HTERT RPE-1 (cell line): Measurements from ENCODE around the gene JOSD2.

Experiments
- in situ Hi-C: fragments of 300-500 bp; cut with MboI; formaldehyde crosslinking; loops from 4 replicates; pipeline ENCODE4 v1.14.3; 2020; ENCODE audit warnings: low sequenced_read_pairs

Gene JOSD2

DNA sequence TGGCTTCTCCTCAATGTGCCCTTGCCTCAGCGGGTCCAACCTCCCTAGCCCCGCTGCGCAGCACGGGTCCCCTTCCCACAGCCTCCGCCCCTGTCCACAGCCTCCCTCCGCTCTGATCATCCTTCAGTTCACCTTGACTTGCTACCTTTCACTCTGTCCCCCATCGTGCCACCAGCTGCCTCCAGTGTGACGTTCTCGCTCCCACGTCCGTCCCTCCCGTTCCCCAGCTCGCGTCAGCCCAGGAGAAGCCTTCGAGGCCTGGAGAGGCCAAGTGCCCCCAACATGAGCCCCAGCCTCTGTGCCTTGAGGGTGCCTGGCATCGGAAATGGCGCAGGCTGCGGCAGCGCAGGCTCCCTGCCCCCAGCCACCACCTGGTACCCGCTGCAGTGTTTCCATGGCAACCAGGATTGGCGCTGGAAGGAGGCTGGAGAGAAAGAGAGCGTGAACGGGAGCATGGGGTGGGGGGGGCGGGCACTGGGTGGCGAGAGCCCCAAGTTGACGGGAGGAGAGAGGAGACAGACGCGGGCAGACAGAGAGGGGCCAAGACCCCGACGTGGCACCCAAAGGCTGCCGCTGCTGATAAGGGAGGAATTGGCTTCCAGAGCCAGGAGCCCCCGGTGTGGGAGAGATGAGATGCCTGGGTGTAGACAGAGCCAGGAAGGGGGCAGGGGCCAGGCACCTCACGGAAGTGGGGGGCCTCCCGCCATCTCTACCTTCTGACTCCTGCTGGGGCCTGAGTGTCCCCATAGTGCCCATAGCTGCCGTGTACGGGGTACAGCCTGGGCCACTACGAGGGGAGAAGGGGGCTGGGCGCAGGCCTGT, 3.6 kb upstream of the JOSD2 start:
- in situ Hi-C loops, result no loop called here

DNA sequence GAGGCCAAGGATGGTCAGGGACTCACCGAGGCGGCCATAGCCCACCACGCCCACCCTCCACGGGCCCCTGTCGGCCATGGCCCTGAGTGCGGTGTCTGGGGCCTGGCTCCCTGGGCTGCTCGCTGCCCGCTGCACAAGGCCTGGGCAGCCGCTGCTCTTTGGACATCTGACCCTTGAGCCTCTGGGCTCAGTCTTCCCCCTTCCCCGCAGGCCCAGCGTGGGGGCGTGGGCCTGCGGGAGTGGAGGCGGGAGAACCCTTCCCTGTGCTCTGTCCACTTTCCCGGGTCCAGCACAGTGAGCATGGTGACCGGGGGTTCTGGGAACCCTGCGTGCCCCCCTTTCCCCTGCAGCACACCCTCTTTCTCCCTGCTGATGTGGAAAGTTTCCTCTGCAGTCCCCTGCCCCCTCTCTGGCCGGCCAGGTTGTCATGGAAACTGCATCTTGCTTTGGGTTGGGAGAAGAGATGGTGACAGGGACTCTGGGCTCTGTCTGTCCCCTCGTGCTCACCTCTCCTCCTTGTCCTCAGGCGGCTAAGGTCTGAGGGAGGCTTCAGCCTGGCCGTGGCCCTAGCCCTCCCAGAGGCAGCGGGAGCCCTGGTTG, 2.9 kb upstream of the JOSD2 start, which contains the start of gene ASPDH:
Gene ASPDH (minus strand): TSS at position 168 of the 600 bp plus-strand sequence. CDS start 90 bp downstream, at position 78.
- in situ Hi-C loops, result no loop called here

DNA sequence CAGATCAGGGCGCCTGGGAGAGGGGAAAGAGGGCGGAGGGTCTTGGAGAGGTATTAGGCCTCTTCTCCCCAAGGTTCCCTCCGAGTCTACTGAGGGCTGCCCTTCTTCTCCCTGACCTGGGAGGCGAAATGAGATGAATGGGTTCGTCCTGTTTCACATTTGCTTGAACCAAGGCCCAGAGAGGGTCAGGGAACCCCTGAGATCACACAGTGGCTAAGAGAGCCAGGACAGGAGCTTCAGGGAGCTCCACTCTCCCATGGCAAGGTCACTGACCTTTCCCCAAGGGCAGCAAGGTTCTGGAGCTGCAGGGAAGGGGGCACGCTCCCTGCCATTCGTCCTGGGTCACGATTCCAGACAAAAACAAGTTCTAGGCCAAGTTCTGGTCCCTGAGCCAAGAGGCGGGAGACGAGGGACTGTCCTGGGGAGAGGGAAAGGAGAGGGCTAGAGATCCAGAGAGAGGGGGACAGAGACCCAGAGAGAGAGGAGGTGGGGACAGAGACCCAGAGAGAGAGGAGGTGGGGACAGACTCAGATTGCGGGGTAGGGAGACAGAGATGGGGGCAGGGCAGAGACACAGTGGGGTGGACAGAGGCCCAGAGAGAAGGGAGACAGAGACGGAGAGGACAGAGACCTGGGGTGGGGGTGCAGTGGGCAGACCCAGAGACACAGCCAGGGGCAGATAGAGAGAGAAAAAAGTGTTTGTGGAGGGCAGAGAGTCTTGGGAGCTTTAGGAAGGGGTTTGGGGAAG, 2.2 kb upstream of the JOSD2 start:
- in situ Hi-C loops, result no loop called here

DNA sequence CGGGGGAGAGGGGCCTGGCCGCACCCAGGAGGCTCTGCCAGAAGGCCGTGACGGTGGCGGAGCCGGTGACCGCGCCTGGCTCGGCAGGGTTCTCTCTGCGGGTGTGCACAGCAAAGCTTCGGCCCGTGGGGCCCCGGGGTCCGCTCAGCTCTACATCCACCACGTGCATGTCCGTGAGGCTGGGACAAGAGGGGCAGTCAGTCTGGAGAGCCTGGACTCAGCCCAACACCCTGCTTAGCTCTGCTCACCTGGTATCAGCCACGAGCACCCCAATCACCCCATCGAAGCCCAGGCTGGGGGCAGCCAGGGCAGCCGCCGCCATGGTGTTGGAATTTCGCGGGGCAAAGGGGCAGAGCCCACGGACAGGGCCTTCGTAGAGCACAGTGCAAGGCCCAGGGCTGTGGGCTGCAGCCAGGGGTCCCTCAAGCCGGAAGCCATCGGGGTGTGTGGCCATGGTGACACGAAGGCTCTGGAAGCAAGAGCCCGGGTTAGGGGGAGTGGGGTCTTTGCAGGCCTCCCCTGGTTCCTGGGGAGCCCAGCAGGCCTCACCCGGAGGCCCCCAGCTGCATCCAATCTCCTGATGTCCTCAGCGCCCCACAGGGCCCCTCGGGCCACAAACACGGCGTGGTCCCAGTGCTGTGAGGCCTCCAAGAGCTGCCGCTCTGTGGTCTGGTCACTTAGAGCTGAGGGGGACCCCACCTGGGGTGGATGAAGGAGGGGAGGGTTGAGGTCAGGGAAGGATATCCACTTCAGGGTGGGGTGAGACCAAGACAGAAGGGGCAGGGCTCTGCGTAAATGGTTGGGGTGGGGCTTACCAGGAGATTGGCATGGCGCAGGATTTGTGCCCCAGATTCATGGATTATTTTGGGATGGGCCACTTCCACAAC, 1.4 kb upstream of the JOSD2 start:
- in situ Hi-C loops, result no loop called here

DNA sequence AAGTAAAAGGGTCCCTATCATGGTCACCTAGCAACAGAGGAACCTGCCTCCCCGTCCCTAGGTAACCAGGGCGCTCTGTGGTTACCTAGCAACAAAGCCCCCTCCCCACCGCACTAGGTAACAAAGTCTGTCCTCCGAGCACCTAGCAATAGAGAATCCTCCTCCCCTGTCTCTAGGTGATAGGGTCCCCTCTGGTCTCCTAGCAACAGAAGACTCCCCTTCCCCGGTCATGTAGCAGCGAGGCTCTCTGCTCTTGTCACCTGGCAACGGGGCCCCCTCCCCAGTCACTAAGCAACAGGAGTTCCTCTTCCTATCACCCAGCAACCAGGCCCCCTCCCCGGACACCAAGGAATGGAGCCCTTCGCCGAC, 307 bp downstream of the JOSD2 start:
- in situ Hi-C loops, result no loop called here

DNA sequence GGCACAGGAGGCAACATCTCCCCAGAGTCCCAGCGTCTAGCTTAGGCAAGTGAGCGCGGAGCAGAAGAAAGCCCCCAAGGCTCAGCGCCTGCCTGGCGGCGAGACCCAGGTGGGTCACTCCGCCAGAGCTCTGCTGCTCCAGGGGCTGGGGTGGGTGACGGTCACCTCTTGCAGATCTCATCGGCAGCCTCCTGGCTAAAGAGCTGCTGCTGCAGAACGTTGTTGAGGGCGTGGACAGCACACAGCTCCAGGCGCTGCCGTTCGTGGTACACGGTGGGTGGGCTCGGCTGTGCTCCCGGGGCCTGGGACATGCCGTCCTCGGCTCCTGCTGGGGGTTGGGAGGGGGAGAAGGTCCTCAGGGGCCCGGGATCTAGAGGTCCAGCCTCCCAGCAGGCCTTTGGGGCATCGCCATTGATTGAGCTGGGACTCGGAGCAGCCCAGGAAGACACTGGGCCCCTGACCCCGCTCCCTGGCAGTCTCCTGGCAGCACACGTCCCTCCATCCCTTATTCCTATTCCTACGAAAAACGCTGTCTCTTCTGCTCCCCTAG, 795 bp downstream of the JOSD2 start:
- in situ Hi-C loops, result no loop called here

DNA sequence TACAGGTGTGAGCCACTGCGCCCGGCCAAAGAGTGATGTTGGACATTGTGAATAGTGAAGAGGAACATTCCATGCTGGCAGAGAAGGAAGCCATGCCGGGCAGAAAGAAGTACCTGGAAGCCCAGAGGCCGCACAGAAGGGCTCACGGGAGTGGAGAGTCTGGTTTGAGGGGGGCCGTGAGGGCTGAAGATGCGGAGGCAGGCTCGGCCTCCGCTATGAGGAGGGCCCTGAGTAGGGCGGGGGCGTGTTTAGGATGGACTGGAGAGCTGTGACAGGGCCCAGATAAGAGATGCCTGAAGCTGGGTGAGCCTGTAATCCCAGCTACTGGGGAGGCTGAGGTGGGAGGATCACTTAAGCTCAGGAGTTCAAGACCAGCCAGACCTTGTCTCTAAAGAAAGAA, 1.6 kb downstream of the JOSD2 start:
- in situ Hi-C loops, result no loop called here

DNA sequence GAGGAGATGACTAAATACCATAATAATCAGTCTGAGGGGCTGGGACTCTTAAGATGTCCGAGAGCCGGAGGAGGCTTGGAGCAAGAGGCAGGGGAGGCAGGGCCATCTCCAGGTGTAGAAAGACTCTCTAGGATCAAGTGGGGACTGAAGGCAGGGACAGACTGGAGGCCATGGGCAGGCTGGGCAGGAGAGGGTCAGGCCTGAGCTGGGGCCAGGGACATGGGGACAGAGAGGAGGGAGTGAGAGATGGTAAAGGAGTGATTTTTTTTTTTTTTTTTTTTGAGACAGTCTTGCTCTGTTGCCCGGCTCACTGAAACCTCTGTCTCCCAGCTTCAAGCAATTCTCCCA, 2.2 kb downstream of the JOSD2 start:
- in situ Hi-C loops, result no loop called here

DNA sequence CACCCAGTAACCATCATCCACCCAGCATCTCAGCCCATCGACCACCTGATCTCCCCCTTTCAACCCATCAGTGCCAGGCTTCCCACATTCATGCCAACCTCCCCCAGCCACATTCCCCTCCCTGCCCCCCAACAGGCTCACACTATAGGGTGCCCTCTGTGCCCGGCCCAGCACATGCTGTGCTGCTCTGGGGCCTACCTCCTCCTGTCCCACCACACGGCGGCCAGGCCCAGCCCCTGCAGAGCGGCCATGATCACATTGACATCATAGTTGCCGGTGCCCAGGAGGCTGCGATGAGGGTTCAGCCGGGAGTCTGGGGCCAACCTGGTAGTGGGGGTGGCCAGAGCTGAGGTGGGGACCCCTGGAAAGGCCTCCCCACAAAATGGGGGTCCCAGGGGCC, 3.6 kb downstream of the JOSD2 start:
- in situ Hi-C loops, result no loop called here

DNA sequence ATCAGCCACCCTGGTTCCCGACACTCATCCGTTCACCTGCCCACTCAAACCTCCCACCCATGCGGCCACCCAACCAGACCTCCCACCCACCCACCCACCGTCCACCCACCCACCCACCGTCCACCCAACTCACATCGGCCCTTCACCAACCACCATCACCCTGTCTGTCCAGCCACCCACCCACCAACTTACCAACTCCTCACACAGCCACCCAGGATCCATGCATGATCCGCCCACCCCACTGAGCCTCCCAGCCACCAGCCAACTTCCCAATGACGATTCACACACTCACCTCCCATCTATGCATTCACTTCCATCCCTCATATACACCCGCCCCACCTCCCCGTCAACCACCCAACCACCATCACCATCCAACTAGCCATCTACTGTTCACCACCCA, 4.3 kb downstream of the JOSD2 start:
- in situ Hi-C loops, result no loop called here

DNA sequence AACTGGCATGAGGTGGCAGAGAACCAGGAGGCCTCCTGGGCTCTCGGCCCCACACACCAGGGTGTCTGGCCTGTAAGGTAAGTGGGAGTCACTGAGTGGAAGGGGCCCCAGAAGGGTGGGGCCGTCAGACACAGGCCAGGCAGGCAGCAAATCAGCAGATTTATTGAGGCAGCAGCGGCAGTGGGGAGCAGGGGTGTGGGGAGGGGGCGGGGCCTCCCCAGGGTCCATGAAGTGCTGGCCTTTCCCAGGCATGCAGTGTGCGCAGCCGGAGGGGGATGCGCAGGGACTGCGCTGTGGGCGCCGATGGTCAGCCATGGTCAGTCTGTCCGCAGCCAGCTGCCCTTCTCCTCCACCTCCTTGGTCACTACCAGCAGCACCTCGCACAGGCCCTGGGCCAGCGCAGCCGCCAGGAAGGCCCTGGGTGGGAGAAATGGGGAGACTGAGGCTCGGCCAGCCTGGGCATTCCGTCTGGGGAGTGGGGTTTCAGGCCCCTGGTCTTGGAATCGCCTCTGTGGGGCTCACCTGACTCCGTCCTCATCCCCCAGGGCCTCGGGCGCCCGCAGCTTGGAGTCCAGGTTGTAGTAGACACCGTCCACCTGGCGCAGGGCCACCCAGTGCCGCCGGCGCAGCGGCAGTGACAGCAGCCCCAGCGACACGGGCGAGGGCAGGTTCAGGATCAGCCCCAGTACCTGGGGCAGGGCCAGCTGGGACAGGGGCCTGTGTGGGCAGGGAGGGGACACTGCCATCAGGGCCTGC, 5.0 kb downstream of the JOSD2 start:
- in situ Hi-C loops, result no loop called here

DNA sequence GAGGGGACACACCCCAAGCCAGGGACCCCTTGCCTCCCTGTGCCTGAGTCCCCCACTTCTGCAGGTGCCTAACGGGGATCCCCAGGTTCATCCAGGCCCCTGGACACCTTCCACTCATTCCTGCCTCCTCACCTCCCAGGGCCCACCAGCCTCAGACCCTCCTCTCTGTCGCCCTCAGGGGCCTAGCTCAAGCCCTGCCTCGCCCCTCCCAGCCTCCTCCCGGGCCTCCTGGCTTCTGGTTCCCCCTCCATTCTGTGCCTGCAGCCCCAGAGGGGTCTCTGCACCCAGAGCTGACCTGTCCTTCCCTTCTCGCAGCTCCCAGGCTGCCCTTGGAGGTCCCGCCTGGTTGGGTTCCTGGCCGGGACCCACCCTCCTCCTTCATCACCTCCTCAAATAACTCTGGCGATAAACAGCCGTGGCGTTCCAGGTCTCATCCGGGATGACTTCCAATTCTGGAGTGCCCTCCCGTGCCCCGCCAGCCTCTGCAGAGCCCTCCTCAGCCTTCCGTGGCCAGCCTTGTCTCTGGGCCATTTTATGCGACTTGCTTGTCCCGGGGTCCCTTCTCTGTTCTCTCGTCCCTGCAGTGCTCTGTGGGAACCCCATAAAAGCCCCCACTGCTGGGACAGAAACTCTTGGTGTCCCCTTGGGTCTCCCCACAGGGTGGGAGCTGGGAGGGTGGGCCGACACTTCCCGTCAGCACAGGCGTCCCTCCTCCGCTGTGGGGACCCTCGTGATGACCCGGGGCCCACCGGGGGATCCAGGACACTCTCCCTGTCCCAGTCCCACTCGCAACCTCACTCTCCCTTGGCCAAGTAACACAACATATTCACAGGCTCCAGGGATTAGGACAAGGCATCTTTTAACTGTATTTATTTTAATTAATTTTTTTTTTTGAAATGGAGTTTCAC, 9.2 kb downstream of the JOSD2 start:
- in situ Hi-C loops, result no loop called here

DNA sequence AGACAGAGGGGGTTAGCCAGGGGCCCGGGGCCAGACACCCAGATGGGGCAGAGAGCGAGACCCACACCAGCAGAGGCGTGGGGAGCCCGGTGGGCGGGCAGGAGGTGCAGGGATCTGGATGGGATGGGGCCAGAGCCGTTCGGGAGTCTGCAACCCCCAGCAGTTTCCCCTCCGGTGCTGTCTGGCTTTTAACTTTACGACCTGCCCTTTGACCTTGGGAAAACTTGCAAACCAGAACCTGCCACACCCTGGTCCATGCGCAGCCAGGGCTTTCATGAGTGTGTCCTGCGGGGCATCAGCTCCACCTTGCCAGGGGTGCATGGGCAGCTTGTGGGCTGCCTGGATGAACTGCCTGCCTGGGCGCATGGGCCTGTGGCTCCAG, 9.8 kb downstream of the JOSD2 start:
- in situ Hi-C loops, result no loop called here

DNA sequence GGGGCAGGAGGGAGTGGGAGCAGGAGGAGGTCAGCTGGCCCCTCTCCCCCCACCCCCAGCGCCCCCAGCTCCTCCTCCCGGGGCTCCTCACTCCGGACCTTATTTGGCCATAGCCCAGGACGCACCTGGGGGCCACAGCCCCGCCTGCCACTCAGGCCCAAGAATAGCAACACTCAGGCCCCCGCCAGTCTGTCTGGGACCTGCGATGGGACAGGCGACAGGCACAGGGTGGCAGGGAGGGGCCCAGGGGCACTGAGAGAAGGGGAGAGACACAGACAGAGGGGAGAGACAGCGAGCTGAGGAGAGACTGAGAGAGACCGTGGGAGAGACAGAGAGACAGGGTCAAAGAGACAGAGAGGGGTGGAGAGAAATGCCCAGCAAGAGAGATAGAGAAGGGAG, 10.2 kb downstream of the JOSD2 start:
- in situ Hi-C loops, result no loop called here

DNA sequence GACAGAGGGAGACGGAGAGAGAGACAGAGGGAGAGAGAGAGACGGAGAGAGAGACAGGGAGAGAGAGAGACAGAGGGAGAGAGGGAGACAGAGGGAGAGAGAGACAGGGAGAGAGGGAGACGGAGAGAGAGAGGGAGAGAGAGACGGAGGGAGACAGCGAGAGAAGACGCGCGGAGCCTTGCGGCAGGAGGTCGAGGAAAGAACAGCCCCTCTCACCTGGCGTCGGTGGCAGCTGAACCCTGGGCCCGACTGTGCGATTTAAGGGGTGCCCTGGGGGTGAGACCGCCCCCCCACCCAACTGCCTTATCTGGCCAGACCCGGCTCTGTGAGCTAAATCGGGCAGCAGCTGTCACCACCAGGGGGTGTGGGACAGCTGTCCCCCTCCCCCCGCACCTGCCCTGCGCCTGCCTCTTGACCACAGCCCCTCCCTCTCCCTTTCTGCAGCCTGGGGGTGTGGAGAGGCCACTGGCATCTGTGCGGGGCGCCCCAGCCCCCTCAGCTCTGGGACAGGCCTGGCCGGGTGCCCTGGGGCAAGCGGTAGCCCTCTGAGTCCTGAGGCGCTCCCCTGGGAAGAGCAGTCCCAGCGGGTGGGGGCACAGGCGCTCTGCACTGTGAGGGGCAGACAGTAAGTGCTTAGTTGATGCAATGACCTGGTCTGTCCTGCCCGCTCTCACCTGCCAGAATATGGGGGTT, 10.8 kb downstream of the JOSD2 start:
- in situ Hi-C loops, result no loop called here

DNA sequence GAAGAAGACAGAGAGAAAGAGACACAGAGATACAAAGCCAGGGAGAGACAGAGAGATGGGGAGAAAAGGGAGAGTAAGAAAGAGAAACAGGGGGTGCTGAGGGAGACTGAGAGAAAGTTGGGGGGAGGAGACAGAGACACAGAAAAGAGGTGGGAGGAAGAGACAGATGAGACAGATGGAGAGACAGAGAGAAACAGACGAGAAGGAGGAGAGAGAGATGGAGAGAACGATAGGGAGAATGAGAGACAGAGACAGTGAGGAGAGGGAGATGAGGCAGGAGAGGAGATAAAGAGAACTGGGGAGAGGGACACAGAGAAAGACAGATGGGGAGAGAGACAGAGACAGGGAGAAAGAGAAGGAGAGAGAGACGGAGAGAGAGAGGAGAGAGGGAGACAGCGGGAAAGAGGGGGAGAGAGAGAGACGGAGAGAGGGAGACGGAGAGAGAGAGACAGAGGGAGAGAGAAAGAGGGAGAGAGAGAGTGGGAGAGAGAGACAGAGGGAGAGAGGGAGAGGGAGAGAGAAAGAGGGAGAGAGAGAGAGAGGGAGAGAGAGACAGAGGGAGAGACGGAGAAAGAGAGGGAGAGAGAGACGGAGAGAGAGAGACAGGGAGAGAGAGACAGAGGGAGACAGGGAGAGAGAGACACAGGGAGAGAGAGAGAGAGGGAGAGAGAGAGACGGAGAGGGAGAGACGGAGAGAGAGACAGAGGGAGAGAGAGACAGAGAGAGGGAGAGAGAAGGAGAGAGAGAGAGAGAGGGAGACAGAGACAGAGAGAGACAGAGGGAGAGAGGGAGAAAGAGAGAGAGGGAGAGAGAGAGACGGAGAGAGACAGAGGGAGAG, 12.6 kb downstream of the JOSD2 start:
- in situ Hi-C loops, result no loop called here

DNA sequence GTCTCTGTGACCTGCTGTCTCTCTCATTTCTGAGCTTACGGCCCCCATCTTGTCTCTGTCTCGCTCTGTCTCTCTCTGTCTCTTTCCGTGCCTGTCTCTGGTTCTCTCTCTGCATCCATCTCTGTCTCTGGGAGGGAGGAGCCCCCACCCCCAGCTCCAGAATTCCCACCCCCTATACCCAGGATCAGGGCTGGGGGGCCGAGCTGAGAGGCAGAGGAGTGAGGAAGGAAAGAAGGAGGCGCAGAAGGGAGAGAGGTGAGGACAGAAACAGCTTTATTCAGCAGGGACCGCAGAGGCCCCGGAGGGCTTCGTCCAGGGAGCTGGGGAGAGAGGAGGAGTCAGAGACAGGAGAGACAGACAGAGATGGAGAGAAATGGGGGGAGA, 14.0 kb downstream of the JOSD2 start:
- in situ Hi-C loops, result no loop called here
